IMR-90 (cell line): Measurements from ENCODE around the gene MSX1. TPM values are rescaled to one million over a fixed set of nuclear protein-coding genes. Genes with fewer than 3 reads are reported as not detected.

Source experiments
- ATAC-seq: fragments of 200-7000 bp; cut with Tn5 transposase; 2 replicates; pipeline ENCODE4 v1.9.1; 2020; ENCODE audit warnings: low read depth, mild to moderate bottlenecking, moderate library complexity
- Bru-seq: library from RNA; stranded (reverse); fragments of 400-500 nt; gene quantifications from one replicate; lab custom pipeline; 2021; lab: Mats Ljungman, UMichigan
- BruChase-seq, 2 experiments: library from RNA; stranded (reverse); fragments of 400-500 nt; gene quantifications; one replicate each; lab custom pipeline; 2021; lab: Mats Ljungman, UMichigan
- BruUV-seq: library from RNA; stranded (reverse); fragments of 400-500 nt; replicated peaks from 2 replicates; lab custom pipeline; 2021; lab: Mats Ljungman, UMichigan
- CTCF ChIA-PET: fragments of 300-600 bp; formaldehyde crosslinking; extraction: SDS; loops from one replicate; lab custom pipeline; 2021; ENCODE audit warnings: antibody characterized with exemption; lab: Yijun Ruan, JAX
- POLR2A ChIA-PET: fragments of 300-600 bp; sonication (Branson Sonifier 250); formaldehyde crosslinking; loops from one replicate; lab custom pipeline; 2022; ENCODE audit warnings: antibody characterized with exemption; ENCODE audit not compliant: unreplicated experiment; lab: Charles Lee
- DNase-seq: peaks from one replicate; pipeline ENCODE4 v3.0.0; 2013
- H2AFZ ChIP-seq: replicated peaks from 2 replicates; pipeline ENCODE3; 2013; ENCODE audit warnings: low read length, mild to moderate bottlenecking; ENCODE audit not compliant: poor library complexity
- H2AK5ac ChIP-seq: 2 replicates; pipeline ENCODE4 v1.6.1; 2013; ENCODE audit warnings: low read depth, low read length, inconsistent platforms
- H2AK9ac ChIP-seq: replicated peaks from 2 replicates; pipeline ENCODE3; 2013; ENCODE audit warnings: mild to moderate bottlenecking, low read depth, low read length, moderate library complexity; ENCODE audit not compliant: poor library complexity
- H2BK120ac ChIP-seq: 2 replicates; pipeline ENCODE4 v1.6.1; 2013; ENCODE audit warnings: low read depth, low read length, inconsistent platforms
- H2BK15ac ChIP-seq: 3 replicates; pipeline ENCODE4 v1.6.1; 2013; ENCODE audit warnings: low read depth, low read length, inconsistent platforms
- H2BK20ac ChIP-seq: 2 replicates; pipeline ENCODE4 v1.6.1; 2013; ENCODE audit warnings: low read depth, mild to moderate bottlenecking, inconsistent platforms, low read length, moderate library complexity
- H2BK5ac ChIP-seq: 2 replicates; pipeline ENCODE4 v1.6.1; 2013; ENCODE audit warnings: mild to moderate bottlenecking, low read depth, low read length, inconsistent platforms; ENCODE audit not compliant: poor library complexity, severe bottlenecking
- H3K14ac ChIP-seq: replicated peaks from 2 replicates; pipeline ENCODE4 v1.6.1; 2013; ENCODE audit warnings: low read depth, low read length, inconsistent platforms
- H3K18ac ChIP-seq: 2 replicates; pipeline ENCODE4 v1.6.1; 2013; ENCODE audit warnings: low read depth, low read length, control low read depth
- H3K23ac ChIP-seq: 2 replicates; pipeline ENCODE4 v1.6.1; 2013; ENCODE audit warnings: low read depth, low read length, inconsistent platforms
- H3K27ac ChIP-seq: 2 replicates; pipeline ENCODE4 v1.5.1; 2013; ENCODE audit warnings: mild to moderate bottlenecking, control low read depth, low read length; ENCODE audit not compliant: insufficient read depth
- H3K27me3 ChIP-seq: 2 replicates; pipeline ENCODE4 v1.6.1; 2013; ENCODE audit warnings: low read length; ENCODE audit not compliant: control insufficient read depth, insufficient read depth
- H3K36me3 ChIP-seq: 2 replicates; pipeline ENCODE4 v1.6.1; 2013; ENCODE audit warnings: low read length, mixed read lengths; ENCODE audit not compliant: control insufficient read depth, insufficient read depth
- H3K4ac ChIP-seq: 2 replicates; pipeline ENCODE4 v1.6.1; 2013; ENCODE audit warnings: low read depth, low read length, inconsistent platforms
- H3K4me1 ChIP-seq: 2 replicates; pipeline ENCODE4 v1.6.1; 2013; ENCODE audit warnings: low read length, mixed read lengths; ENCODE audit not compliant: control insufficient read depth, insufficient read depth
- H3K4me2 ChIP-seq: 2 replicates; pipeline ENCODE4 v1.6.1; 2013; ENCODE audit warnings: low read depth, mild to moderate bottlenecking, control low read depth, low read length, moderate library complexity
- H3K4me3 ChIP-seq: 2 replicates; pipeline ENCODE4 v1.5.1; 2013; ENCODE audit warnings: low read depth, mild to moderate bottlenecking, control low read depth, low read length, moderate library complexity; ENCODE audit not compliant: insufficient read depth
- H3K56ac ChIP-seq: 2 replicates; pipeline ENCODE4 v1.6.1; 2013; ENCODE audit warnings: low read length, inconsistent platforms; ENCODE audit not compliant: insufficient read depth; ENCODE audit errors: extremely low read depth
- H3K79me1 ChIP-seq, 2 experiments: 2 replicates each; pipeline ENCODE4 v1.6.1; 2013; ENCODE audit warnings: low read length in 2 of 2, inconsistent platforms in 1 of 2, low read depth in 1 of 2
- H3K9ac ChIP-seq: 2 replicates; pipeline ENCODE4 v1.6.1; 2013; ENCODE audit warnings: low read depth, low read length, control low read depth
- H3K9me1 ChIP-seq: 2 replicates; pipeline ENCODE4 v1.6.1; 2013; ENCODE audit warnings: low read length, inconsistent platforms; ENCODE audit not compliant: insufficient read depth
- H3K9me3 ChIP-seq: 2 replicates; pipeline ENCODE4 v1.6.1; 2013; ENCODE audit warnings: low read length; ENCODE audit not compliant: control insufficient read depth, insufficient read depth
- H4K20me1 ChIP-seq: 2 replicates; pipeline ENCODE4 v1.6.1; 2013; ENCODE audit warnings: low read length, inconsistent platforms; ENCODE audit not compliant: insufficient read depth
- H4K5ac ChIP-seq: 2 replicates; pipeline ENCODE4 v1.6.1; 2013; ENCODE audit warnings: mild to moderate bottlenecking, low read depth, low read length, control low read depth
- H4K8ac ChIP-seq, 2 experiments: 2 replicates each; pipeline ENCODE4 v1.6.1; 2013; ENCODE audit warnings: low read depth in 2 of 2, low read length in 2 of 2, control low read depth in 1 of 2, inconsistent platforms in 1 of 2
- H4K91ac ChIP-seq: 2 replicates; pipeline ENCODE4 v1.6.1; 2013; ENCODE audit warnings: low read depth, low read length, inconsistent platforms; ENCODE audit not compliant: insufficient read depth
- BHLHE40 ChIP-seq: fragments of 150-350 bp; IDR thresholded peaks from 2 replicates; pipeline ENCODE4 v1.6.1; 2016; ENCODE audit warnings: mild to moderate bottlenecking, low read depth, low read length
- CEBPB ChIP-seq: IDR thresholded peaks from 2 replicates; pipeline ENCODE4 v1.6.1; 2012; ENCODE audit warnings: low read depth, low read length, improper control_type of control experiment
- MAZ ChIP-seq: IDR thresholded peaks from 2 replicates; pipeline ENCODE4 v1.6.1; 2012; ENCODE audit warnings: low read depth, mild to moderate bottlenecking, low read length, improper control_type of control experiment, moderate library complexity, borderline replicate concordance
- POLR2A ChIP-seq: IDR thresholded peaks from 2 replicates; pipeline ENCODE4 v1.6.1; 2012; ENCODE audit warnings: mild to moderate bottlenecking, low read depth, low read length
- WGBS, 2 experiments: methylation state at CpG; one replicate each; pipeline versions ENCODE4 v1.1.5 to v1.1.7; 2013; ENCODE audit warnings: missing lambda C conversion rate in 2 of 2; ENCODE audit not compliant: insufficient read length in 1 of 2; ENCODE audit errors: extremely low coverage in 2 of 2; 5-methylcytosine and 5-hydroxymethylcytosine counted together
- dilution Hi-C: fragments of 300-500 bp; cut with HindIII; formaldehyde crosslinking; loops from one replicate; pipeline ENCODE4 v1.14.3; 2018; ENCODE audit warnings: low sequenced_read_pairs; ENCODE audit not compliant: unreplicated experiment
- in situ Hi-C: fragments of 300-500 bp; cut with MboI; formaldehyde crosslinking; loops from 3 replicates; pipeline ENCODE4 v1.14.3; 2019; ENCODE audit warnings: low sequenced_read_pairs, inconsistent platforms, mixed read lengths
- intact Hi-C: fragments of 100-400 bp; cut with micrococcal nuclease; formaldehyde crosslinking; loops from 2 replicates; pipeline ENCODE4 v1.10.0; 2022
- long read RNA-seq: library from polyadenylated mRNA; unstranded; transcript quantifications from one replicate; pipeline ENCODE4 v2.0.0, GENCODE V29; 2021; ENCODE audit not compliant: unreplicated experiment
- polyA plus RNA-seq, 3 experiments: library from polyadenylated mRNA; depleted of rRNA; stranded (reverse); fragments of >200 nt; gene quantifications; 2 replicates each; pipeline ENCODE4 v1.2.3, GENCODE V29; 2012; ENCODE audit warnings: low replicate concordance in 1 of 3
- total RNA-seq: library from RNA; depleted of rRNA; stranded (reverse); fragments of >200 nt; gene quantifications from 2 replicates; pipeline ENCODE4 v1.2.3, GENCODE V29; 2012; rRNA removed

The MSX1 gene
- 1.1 TPM in 2 replicates for total RNA-seq
- 3.9 and 6.0 TPM in 2 replicates for polyA plus RNA-seq (2012; rRNA removed)
- polyA plus RNA-seq (2012; cell fraction: cytosol; rRNA removed), result 4.7 and 6.7 TPM in 2 replicates
- 2.9 and 5.9 TPM in 2 replicates for polyA plus RNA-seq (2012; cell fraction: nucleus; rRNA removed; ENCODE audit: low replicate concordance)
- percentile 35 among the genes with signal in this experiment for Bru-seq, nascent RNA
- BruChase-seq, experiment 1, labeled RNA remaining after a 6-hour chase, result percentile 29 among the genes with signal in this experiment
- BruChase-seq, experiment 2, labeled RNA remaining after a 2-hour chase, result percentile 32 among the genes with signal in this experiment
- long read RNA-seq, transcript MSX1-201 (2 exons, 1,939 nt), result major isoform, 10 of 16 reads
- long read RNA-seq, partial matches to known transcripts, result 0 of 16 reads
- long read RNA-seq, other reads (novel, unspliced or antisense), result 6 of 16 reads

GRCh38 chr4:4859325-4859798 is at the start of gene MSX1:
Gene MSX1 (plus strand): TSS chr4:4859665. CDS start chr4:4859900, 235 bp downstream.
- dilution Hi-C loops, result no loop called here
- Histone ChIP-seq H3K27me3 (peaks cover 37% of the 10 kb centered on the region), H4K5ac (no peak within 1 kb of the TSS), H2BK5ac (no peak within 1 kb of the TSS), H2AFZ (peak within 1 kb of the TSS; percentile 94), H3K79me1 (peaks cover 3 to 11% of the 10 kb centered on the region in 2 experiments; a peak in 1 of 4 replicates), H3K9ac (peak within 1 kb of the TSS; percentile 43), H3K56ac (peak within 1 kb of the TSS; percentile 35; the same call in 1 of the 2 replicates), H4K8ac (peak within 1 kb of the TSS in 1 of 2 experiments; percentile 24; a peak in 1 of 4 replicates), H3K9me1 (no peaks in the 10 kb centered on the region), H3K9me3 (no peaks in the 10 kb centered on the region), H2BK20ac (no peak within 1 kb of the TSS), H3K4me3 (peak within 1 kb of the TSS; percentile 66), H2AK9ac (peak within 1 kb of the TSS; percentile 31), H3K14ac (peak within 1 kb of the TSS; percentile 12), H4K20me1 (no peaks in the 10 kb centered on the region), H2BK120ac (no peak within 1 kb of the TSS), H3K18ac (no peak within 1 kb of the TSS), H4K91ac (no peak within 1 kb of the TSS), H3K27ac (no peak within 1 kb of the TSS; the same call in 1 of the 2 replicates), H2AK5ac (0 out of 2 replicates have a peak within 1 kb of the TSS, but pooled peaks have one; percentile 13), H3K4ac (no peak within 1 kb of the TSS), H3K4me1 (no peaks in the 10 kb centered on the region; the same call in 1 of the 2 replicates), H3K23ac (peak within 1 kb of the TSS; percentile 26; the same call in 1 of the 2 replicates), H2BK15ac (no peak within 1 kb of the TSS), H3K36me3 (no peaks in the 10 kb centered on the region), H3K4me2 (peak within 1 kb of the TSS; percentile 88)
- in situ Hi-C loops, result no loop called here
- DNase-seq (peak; percentile 75), ATAC-seq (peak; percentile 95)
- ChIA-PET CTCF (no interaction called here), POLR2A (no interaction called here)
- intact Hi-C loops, result loop anchor here (2.0 kb wide), 1 partner anchor 317 kb away; the partner anchor contains the start of gene STX18
- TF ChIP-seq BHLHE40 (peak; percentile 21; the same call in 1 of the 2 replicates), MAZ (peak; percentile 55; the same call in 1 of the 2 replicates), CEBPB (no peak), POLR2A (peak; percentile 94)
- 1% methylated on average over 12 of the region's 44 CpGs; no CpG with 5 or more reads in 1 of the 2 experiments for WGBS, 2 experiments
- no TSS peak for BruUV-seq
